Activated naive CD8-positive, alpha-beta T cell treated with anti-CD3 and anti-CD28 coated beads, Interleukin-2, amount 50 U/mL, for 16 hours (primary cell): ENCODE results near the gene NRXN3.

Source experiments
- DNase-seq: peaks from one replicate; pipeline ENCODE4 v3.0.0-alpha.2; 2020; ENCODE audit warnings: low read depth, low spot score

The NRXN3 gene

GRCh38 chr14:78242086-78242485, 71.9 kb downstream of the NRXN3 start:
- no peak for DNase-seq

- no peak for DNase-seq
Observed at GRCh38 chr14:78243187-78243586, 73.0 kb downstream of the NRXN3 start.

DNA sequence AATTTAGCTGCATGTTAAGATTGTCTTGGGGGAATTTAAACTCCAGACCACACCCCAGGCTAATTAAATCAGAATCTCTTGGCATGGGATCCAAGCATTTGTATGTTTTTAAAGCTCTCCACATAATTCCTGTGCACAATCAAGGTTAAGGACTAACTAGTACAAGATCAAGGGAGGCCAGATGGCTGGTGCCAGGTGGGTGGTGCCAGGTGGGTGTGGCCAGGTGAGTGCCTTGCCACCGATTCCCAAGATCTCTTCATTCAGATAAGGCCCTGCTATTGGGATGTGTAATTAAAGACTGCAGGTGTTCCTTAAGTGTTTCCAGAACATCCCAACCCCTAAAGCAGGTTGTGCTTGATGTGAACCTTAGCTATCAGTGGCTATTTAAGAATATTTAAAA, 75.1 kb downstream of the NRXN3 start:
- no peak for DNase-seq

DNA sequence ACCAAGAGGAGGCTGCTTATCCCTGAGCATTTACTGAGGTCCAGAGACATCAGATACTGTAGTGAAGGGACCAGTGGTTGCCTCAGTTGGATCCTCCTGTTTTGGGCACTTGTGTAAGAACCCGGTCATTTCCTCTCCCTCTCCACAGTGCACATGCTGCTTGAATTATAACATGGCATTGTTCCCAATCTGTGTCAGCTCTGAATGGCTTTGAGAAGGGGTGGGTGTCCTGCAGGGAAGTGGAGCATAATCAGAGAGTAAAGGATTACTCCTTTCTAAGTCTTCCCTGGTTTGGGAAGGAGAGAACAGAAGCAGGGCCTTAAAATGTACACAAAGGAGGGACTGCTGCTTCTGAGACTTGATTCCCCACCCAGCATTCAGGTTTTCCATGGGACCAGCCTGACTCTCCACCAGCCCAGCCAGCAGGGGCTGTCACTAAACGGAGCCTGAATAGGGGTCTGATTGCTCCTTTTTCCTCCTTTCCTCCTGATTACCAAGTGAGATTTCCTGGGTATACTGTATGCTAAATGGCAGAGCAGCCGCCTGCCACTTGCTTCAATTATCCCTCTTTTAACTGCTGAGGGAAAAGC, 78.4 kb downstream of the NRXN3 start:
- DNase-seq, result no peak

- DNase-seq, result no peak
Observed at GRCh38 chr14:78251308-78251707, 81.1 kb downstream of the NRXN3 start.

- no peak for DNase-seq
Observed at GRCh38 chr14:78253986-78254385, 83.8 kb downstream of the NRXN3 start.

- no peak for DNase-seq
Observed at GRCh38 chr14:78254911-78255461, 84.8 kb downstream of the NRXN3 start.

DNA sequence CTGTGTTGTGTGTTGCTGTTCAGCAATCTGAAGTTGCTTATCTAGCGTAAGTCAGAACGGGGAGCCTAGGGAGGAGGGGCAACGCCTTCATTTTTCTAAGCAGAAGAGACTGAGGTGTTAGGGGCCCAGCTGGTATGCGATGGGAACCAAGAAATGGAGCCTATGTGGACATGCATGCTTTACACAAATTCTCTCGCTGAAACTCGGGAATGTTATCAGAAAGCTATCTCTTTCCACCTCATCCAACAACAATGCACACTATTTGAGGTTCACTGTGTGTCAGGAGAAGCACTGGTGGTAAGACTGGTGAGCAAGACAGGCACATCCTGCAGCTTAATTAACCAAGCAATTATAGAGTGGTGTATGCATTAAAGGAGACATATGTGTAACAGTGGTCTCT, 89.7 kb downstream of the NRXN3 start:
- DNase-seq, result no peak

- no peak for DNase-seq
Observed at GRCh38 chr14:78278464-78279250, 108.5 kb downstream of the NRXN3 start.

GRCh38 chr14:78282437-78282836, 112.3 kb downstream of the NRXN3 start:
- DNase-seq, result no peak

DNA sequence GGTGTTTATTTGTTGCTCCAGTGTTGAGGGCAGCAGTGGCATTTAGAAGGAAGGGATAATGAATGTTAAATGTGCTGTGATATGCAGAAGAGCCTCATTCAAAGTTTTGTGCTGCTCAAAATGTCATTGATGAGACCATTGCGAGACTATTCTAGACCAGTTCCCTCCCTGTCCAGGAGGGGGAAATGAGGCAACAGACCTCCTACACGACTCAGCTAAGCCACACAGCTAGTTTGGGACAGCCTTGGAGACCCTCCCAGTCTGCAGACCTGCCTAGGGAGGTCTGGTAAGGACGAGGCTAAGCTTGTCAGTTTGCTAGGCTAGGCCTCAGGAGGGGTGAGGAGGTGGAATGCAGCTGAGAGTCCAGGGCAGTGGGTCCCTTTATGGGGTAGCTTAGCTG, 116.0 kb downstream of the NRXN3 start:
- no peak for DNase-seq

GRCh38 chr14:78292003-78292402, 121.8 kb downstream of the NRXN3 start:
- no peak for DNase-seq

GRCh38 chr14:78297858-78298257, 127.7 kb downstream of the NRXN3 start:
- no peak for DNase-seq

GRCh38 chr14:78298298-78298697, 128.1 kb downstream of the NRXN3 start:
- DNase-seq, result no peak

GRCh38 chr14:78302841-78303240, 132.7 kb downstream of the NRXN3 start:
- no peak for DNase-seq

DNA sequence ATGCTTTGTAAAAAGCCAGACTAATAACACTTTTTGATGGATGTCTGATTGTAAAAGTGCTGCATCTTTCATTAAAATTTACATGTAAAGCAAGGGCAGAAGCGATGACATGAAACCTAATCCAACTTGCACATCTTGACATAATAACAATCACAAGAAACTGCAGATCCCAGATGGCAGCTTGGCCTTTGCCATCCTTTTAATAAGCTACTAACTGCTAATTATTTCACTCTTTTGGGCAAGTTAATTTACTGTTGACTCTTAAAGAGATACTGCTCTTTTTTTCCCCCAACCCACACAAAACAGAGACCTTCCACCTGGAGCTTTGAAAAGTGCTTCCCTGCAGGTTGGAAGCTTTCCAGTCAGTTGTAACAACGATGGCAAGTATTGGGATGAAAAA, 137.5 kb downstream of the NRXN3 start:
- DNase-seq, result no peak

DNA sequence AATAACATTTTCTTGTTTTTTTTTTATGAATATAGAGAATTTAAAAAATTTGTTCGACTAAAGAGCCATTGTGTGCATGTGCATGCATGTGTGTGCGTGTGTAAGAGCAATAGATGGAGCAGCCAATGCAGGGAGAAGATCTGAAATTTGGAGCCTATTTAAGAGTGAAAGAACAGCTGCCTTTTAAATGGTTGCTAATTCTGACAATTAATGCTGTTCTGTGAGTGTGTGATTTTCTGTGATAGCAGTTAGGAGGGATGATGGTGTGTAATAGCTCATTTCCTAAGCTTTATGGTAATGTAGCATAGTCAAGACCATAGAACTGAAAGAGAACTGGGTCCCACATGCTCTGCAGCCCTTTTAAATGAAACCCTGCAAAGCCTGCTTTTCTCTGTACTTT, 137.9 kb downstream of the NRXN3 start:
- no peak for DNase-seq

- DNase-seq, result no peak
Observed at GRCh38 chr14:78310272-78310671, 140.1 kb downstream of the NRXN3 start.

DNA sequence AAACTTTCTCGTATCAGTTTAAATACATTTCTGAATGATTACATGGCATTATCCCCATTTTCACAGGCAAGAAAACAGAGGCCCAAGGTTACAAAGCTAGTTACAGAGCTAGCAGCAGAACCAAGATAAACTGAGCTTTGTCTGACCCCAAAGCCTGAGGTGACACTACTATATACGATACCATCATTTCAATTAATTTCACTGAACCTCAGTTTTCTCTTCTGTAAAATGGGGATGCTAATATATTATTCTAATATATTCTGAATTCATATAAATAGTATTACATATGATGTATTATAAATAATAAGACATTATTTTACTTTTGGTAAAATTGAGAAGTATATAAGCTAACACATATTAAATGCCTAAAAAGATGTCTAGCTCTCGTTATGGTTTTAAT, 143.3 kb downstream of the NRXN3 start:
- no peak for DNase-seq

DNA sequence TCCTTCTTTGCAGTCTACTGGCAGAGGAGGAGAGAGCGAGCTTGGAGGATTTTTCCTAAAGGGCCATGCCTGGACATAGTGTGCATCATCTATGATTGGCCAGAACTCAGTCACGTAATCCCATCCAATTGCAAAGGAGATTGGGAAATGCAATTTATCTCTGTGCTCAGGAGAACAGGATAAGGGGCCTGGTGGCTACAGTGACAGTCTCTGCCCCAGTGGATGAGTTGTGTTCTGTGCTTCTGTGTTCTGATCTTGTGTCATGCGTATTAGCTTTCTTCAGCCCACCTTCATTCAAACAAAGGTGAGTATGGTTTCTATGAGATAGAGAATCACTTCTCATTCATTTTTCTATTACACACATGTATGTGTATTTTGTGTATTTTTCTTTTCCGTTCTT, 144.3 kb downstream of the NRXN3 start:
- no peak for DNase-seq

- DNase-seq, result no peak
Observed at GRCh38 chr14:78316052-78316451, 145.9 kb downstream of the NRXN3 start.

- no peak for DNase-seq
Observed at GRCh38 chr14:78316786-78317185, 146.6 kb downstream of the NRXN3 start.

- no peak for DNase-seq
Observed at GRCh38 chr14:78319406-78319805, 149.2 kb downstream of the NRXN3 start.
